OCI-LY7 (cell line): ENCODE measurements around the gene KLHDC10. TPM values are rescaled to one million over a fixed set of nuclear protein-coding genes. Genes with fewer than 3 reads are reported as not detected.

Experiments
- BruUV-seq: library from RNA; stranded (reverse); fragments of 400-500 nt; replicated peaks from 2 replicates; lab custom pipeline; 2021; lab: Mats Ljungman, UMichigan
- CTCF ChIA-PET: fragments of 300-600 bp; sonication (Branson Sonifier 250); formaldehyde crosslinking; loops from one replicate; lab custom pipeline; 2022; ENCODE audit warnings: antibody characterized with exemption; ENCODE audit not compliant: unreplicated experiment; lab: Charles Lee
- POLR2A ChIA-PET: fragments of 300-600 bp; sonication (Branson Sonifier 250); formaldehyde crosslinking; loops from one replicate; lab custom pipeline; 2022; ENCODE audit warnings: antibody characterized with exemption; lab: Charles Lee
- DNase-seq: peaks from one replicate; pipeline ENCODE4 v3.0.0-alpha.2; 2015; ENCODE audit warnings: low spot score
- H2AFZ ChIP-seq: fragments of 200-600 bp; sonication (generic), shearing (Covaris generic); 2 replicates; pipeline ENCODE4 v1.6.1; 2014; ENCODE audit warnings: mild to moderate bottlenecking, antibody characterized with exemption, low read length, moderate library complexity
- H3K27ac ChIP-seq: fragments of 200-600 bp; sonication (generic); 2 replicates; pipeline ENCODE4 v1.5.1; 2014; ENCODE audit warnings: mixed run types, low read depth, mild to moderate bottlenecking, moderate library complexity, low read length, inconsistent platforms; ENCODE audit not compliant: poor library complexity, severe bottlenecking
- H3K36me3 ChIP-seq: fragments of 200-600 bp; sonication (generic); 2 replicates; pipeline ENCODE4 v1.6.1; 2014; ENCODE audit warnings: mild to moderate bottlenecking, antibody characterized with exemption, low read length, moderate library complexity, mixed read lengths; ENCODE audit not compliant: insufficient read depth
- H3K4me1 ChIP-seq: fragments of 200-600 bp; sonication (generic); 2 replicates; pipeline ENCODE4 v1.5.1; 2014; ENCODE audit warnings: mild to moderate bottlenecking, low read length; ENCODE audit not compliant: insufficient read depth, poor library complexity, severe bottlenecking
- H3K4me2 ChIP-seq: fragments of 200-600 bp; sonication (generic); 2 replicates; pipeline ENCODE4 v1.6.1; 2014; ENCODE audit warnings: mild to moderate bottlenecking, low read length
- H3K4me3 ChIP-seq: fragments of 200-600 bp; sonication (generic); 2 replicates; pipeline ENCODE4 v1.5.1; 2014; ENCODE audit warnings: mild to moderate bottlenecking, low read depth, low read length; ENCODE audit not compliant: poor library complexity, severe bottlenecking
- H3K79me2 ChIP-seq: fragments of 200-600 bp; sonication (generic); 2 replicates; pipeline ENCODE4 v1.6.1; 2016; ENCODE audit warnings: low read depth, mild to moderate bottlenecking, low read length, moderate library complexity, mixed read lengths; ENCODE audit not compliant: insufficient read depth
- H3K9me2 ChIP-seq: fragments of 200-600 bp; sonication (generic); 2 replicates; pipeline ENCODE4 v1.6.1; 2016; ENCODE audit warnings: mild to moderate bottlenecking, low read length, mixed read lengths; ENCODE audit not compliant: insufficient read depth
- H3K9me3 ChIP-seq: fragments of 200-600 bp; sonication (generic); 2 replicates; pipeline ENCODE4 v1.6.1; 2014; ENCODE audit warnings: mild to moderate bottlenecking, mixed run types, low read length, mixed read lengths
- H4K20me1 ChIP-seq: fragments of 200-600 bp; sonication (generic); 2 replicates; pipeline ENCODE4 v1.6.1; 2014; ENCODE audit warnings: mild to moderate bottlenecking, antibody characterized with exemption, low read length, moderate library complexity, mixed read lengths; ENCODE audit not compliant: insufficient read depth
- CTCF ChIP-seq: fragments of 200-600 bp; sonication (generic); conservative IDR thresholded peaks from 2 replicates; pipeline ENCODE4 v1.5.1; 2014; ENCODE audit warnings: mild to moderate bottlenecking, antibody characterized with exemption, low read length, moderate library complexity, mixed read lengths
- EZH2phosphoT487 ChIP-seq: fragments of 200-600 bp; sonication (generic); IDR thresholded peaks from 2 replicates; pipeline ENCODE4 v1.6.1; 2018; ENCODE audit warnings: low read depth, borderline replicate concordance, mild to moderate bottlenecking, mixed run types, antibody characterized with exemption, low read length, moderate library complexity, mixed read lengths
- intact Hi-C: fragments of 100-400 bp; cut with micrococcal nuclease; formaldehyde crosslinking; loops from one replicate; pipeline ENCODE4 v1.10.0; 2022; ENCODE audit not compliant: unreplicated experiment
- total RNA-seq, 2 experiments: library from RNA; depleted of rRNA in 1 of 2; stranded (reverse); fragments of >200 nt in 1 of 2; shearing (Covaris generic) in 1 of 2; gene quantifications; 2 replicates each; pipeline ENCODE4 v1.2.3, GENCODE V29; 2014 to 2022

The KLHDC10 gene
- total RNA-seq, 2 experiments from 2014 or later, result 15.9 to 21.2 TPM

- CTCF ChIA-PET, result no interaction called here
- H3K27ac ChIP-seq, result peak overlapping the region; percentile 4
Observed at GRCh38 chr7:130151591-130152492, 81.5 kb downstream of the KLHDC10 start.

DNA sequence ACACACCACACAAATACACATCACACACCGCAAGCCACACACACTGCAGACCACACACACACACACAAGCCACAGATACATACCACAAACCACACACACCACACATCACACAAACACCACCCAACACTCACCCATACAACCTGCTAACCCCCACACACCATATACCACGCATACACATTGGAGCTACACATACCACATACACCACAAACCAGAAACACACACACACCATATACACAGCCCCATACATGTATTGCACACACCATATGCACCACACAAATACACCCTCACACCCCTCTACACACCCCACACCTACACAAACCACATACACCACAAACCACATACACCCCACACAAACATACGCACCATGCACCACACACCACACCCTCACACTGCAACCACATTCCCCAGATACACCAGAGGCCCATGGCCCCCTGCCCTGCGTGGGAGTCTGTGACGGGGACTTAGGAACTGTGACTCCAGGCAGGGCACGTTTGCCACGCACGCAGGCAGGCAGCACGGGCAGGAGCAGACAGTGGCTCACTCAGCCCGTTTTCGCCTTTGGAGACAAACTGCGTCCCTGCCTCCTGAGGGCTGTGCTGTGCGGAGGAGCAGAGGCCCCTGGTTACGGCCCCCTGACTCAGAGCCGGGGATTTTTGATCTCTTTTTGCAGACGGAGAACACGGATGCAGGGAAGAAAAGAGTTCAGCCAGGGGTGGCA, 82.3 kb downstream of the KLHDC10 start:
- Histone ChIP-seq H3K9me2 (no peaks in the 10 kb centered on the region), H4K20me1 (no peaks in the 10 kb centered on the region), H3K36me3 (0 out of 2 replicates have a peak, but pooled peaks cover 6% of the 10 kb centered on the region), H2AFZ (no peak overlapping the region), H3K9me3 (0 out of 2 replicates have a peak, but pooled peaks cover 5% of the 10 kb centered on the region), H3K4me3 (no peak overlapping the region), H3K4me2 (no peak overlapping the region), H3K27ac (no peak overlapping the region), H3K4me1 (peaks cover 32% of the 10 kb centered on the region), H3K79me2 (no peaks in the 10 kb centered on the region)
- BruUV-seq, result no TSS peak
- intact Hi-C loops, result no loop called here
- TF ChIP-seq CTCF, result no peak
- TF ChIP-seq EZH2phosphoT487, result no peak
- CTCF ChIA-PET, result no interaction called here
- POLR2A ChIA-PET, result interaction anchor here (1.0 kb wide), 1 partner anchor 19 kb away, joined by 3 read pairs; no protein-coding TSS in a partner anchor
- DNase-seq, result no peak

More at GRCh38 chr7:130151591-130152492, 81.5 kb downstream of the KLHDC10 start:
- H3K4me1 ChIP-seq, result peaks cover 32% of the 10 kb centered on the region
- no peaks in the 10 kb centered on the region for H3K9me2 ChIP-seq
- intact Hi-C loops, result loop anchor here (2.0 kb wide), 1 partner anchor 81 kb away; the partner anchor contains the start of gene KLHDC10
- no peak for DNase-seq
- TF ChIP-seq CTCF (no peak), EZH2phosphoT487 (no peak)
- no peaks in the 10 kb centered on the region for H4K20me1 ChIP-seq
- no peak overlapping the region for H2AFZ ChIP-seq
- POLR2A ChIA-PET, result interaction anchor here (1.0 kb wide), 1 partner anchor 19 kb away, joined by 3 read pairs; no protein-coding TSS in a partner anchor
- BruUV-seq, result no TSS peak
- no peaks in the 10 kb centered on the region for H3K79me2 ChIP-seq
- no peaks in the 10 kb centered on the region for H3K36me3 ChIP-seq
- 0 out of 2 replicates have a peak, but pooled peaks cover 5% of the 10 kb centered on the region for H3K9me3 ChIP-seq
- H3K4me2 ChIP-seq, result no peak overlapping the region
- H3K4me3 ChIP-seq, result no peak overlapping the region
